GM19193 (cell line): Measurements from ENCODE around the gene DFFB.

Source experiments
- POLR2A ChIP-seq: IDR thresholded peaks from 4 replicates; pipeline ENCODE4 v1.6.1; 2011; ENCODE audit not compliant: insufficient read depth, insufficient read length; ENCODE audit errors: extremely low read depth

Gene DFFB

DNA sequence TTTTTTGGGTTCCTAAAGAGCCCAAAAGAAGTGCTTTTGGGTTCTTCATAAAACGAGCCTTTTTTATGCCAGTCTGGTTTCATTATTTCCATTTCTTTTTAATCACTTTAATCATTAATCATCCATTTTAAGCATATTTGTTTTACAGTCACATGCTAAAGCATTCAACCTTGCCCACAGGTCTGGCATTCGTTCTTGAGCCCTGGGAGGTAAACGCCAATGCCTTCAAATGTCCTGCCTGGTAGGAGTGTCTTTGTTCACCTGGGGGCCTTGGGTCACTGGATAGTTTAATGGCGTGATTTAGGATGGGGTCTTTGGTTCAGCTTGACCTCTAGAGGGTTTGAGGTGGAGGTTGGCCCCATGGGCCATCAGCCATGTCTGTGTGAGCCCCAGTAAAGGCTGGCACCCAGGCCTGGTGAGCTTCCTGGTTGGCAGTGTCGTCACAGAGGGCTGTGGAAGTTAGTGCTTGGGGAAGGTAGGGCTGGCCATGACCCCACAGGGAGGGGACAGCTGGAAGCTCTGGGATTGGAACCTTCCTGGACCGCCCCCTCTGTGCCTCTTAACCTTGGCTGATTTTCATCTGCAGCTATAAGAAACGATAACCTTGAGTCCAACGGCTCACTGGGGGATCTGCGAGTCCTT is 22.6 kb downstream of the DFFB start:
- no peak for TF ChIP-seq POLR2A

GRCh38 chr1:3880429-3881192 is 23.3 kb downstream of the DFFB start:
- TF ChIP-seq POLR2A = no peak

GRCh38 chr1:3881193-3881480 is 23.9 kb downstream of the DFFB start:
- TF ChIP-seq POLR2A = no peak

DNA sequence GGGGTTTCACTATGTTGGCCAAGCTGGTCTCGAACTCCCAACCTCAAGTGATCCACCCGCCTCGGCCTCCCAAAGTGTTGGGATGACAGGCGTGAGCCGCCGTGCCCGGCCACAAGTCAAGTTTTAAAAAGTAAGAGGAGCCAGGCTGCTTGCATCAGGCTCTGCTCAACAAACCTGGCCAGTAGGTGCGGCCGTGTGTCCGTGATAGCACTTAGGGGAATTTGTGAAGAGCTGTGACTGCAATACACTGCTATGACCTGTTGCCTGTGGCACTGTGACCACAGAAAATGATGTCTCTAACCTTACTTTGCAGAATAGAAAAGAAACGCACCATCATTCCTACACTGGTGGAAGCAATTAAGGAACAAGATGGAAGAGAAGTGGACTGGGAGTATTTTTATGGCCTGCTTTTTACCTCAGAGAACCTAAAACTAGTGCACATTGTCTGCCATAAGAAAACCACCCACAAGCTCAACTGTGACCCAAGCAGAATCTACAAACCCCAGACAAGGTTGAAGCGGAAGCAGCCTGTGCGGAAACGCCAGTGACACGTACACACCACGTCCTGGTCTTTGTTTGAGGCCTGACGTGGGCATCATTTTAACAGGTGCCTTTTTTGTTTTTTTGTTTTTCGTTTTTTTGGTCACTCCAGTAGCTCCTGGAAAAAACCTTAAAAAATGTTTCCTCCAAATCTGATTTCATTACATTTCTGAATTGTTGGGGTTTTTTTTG is 26.1 kb downstream of the DFFB start:
- no peak for TF ChIP-seq POLR2A

DNA sequence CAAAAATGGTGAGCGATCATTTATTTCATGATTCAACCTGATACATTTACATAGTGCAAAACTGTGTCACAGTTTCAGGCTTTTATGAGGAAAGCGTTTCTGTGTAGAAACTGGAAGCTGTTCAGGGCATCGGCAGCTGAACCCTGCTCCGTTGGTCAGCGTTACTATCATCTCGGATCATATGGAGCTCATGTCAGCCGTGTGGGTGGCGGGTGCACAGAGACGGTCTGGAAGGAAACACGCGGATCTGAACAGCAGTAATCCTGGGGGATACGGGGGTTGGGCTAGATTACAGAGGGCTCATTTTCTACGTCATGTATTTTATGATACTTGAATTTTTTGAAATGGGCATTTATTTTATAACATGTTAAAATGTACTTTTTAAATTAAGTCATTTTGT is 27.7 kb downstream of the DFFB start:
- no peak for TF ChIP-seq POLR2A

DNA sequence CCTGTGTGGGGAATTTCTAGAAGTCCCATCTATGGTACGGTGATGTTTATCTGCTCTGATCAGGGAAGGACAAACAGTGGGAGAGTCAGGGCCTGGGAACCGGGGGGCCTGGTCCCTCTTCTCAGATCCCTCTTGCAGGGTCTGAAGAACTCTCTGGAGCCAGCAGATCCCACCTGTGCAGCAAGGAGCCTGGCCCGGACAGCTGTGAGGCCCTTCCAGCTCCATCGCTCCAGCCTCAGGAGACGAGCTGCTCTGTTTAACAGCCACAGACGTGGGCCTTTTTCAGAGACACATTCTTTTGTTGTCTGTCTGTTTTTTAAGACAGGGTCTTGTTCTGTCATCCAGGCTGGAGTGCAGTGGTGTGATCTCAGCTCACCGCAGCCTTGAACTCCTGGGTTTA is 28.3 kb downstream of the DFFB start:
- no peak for TF ChIP-seq POLR2A

DNA sequence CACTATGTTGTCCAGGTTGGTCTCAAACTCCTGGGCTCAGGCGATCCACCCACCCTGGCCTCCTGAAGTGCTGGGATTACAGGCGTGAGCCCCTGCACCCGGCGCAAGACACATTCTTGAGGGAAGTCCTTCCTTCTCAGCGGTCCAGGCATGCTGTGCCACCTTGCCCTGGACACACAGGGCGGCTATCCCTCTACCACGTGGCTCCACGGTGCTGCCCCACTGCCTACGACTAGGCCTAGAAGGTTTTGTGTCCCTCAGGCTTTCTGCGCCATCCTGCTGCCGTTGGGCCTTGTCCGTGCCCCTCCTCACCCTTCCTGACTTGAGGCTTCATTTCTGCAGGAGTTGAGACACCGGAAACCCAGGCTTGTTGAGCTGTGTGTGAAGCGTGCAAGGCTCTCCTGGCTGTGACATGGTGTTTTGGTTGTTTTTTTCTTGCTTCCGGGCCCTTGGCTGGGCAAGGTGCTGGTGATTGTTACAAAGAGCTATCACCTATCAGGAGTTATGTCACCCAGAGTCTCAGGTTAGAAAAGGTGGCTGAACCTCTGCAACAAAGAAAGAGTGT is 28.9 kb downstream of the DFFB start:
- no peak for TF ChIP-seq POLR2A

- no peak for TF ChIP-seq POLR2A
Measured at GRCh38 chr1:3886691-3887090, 29.4 kb downstream of the DFFB start.

DNA sequence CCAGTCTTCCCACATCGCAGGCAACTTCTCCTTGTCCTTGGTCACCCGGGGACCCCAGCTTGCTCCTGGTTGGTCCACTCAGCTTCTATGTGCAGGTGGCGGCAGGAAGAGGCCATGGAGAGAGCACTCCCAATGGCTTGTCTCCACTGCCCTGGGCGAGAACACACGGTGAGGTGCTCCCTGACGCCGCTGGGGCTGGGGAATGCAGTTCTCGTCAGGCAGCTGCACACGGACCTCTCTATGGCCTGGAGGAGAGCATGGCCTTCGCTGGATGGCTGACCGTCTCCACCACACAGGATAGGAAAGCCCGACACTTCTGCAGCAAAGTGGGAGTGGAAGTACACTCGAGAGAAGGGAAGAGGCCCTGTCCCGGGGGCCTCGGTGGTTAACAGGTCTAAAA is 31.0 kb downstream of the DFFB start:
- no peak for TF ChIP-seq POLR2A

DNA sequence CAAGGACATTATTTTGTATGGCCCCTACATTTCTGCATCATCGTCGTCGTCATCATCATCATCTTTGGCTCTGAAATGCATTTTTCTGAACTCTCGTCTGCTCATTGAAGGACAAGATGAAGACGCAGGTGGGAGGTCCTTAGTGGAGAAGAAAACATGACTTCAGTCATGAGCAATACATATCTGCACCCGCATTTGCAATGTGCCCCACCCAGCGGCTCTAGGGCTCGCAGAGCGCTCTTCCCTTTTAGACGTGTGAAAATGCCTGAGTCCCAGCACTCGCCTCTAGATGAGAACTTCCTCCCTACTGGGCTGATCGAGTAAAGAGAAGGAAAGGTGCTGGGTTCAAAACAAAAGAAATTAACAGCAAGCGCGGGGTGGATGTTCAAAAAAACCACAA is 32.7 kb downstream of the DFFB start:
- TF ChIP-seq POLR2A = no peak

DNA sequence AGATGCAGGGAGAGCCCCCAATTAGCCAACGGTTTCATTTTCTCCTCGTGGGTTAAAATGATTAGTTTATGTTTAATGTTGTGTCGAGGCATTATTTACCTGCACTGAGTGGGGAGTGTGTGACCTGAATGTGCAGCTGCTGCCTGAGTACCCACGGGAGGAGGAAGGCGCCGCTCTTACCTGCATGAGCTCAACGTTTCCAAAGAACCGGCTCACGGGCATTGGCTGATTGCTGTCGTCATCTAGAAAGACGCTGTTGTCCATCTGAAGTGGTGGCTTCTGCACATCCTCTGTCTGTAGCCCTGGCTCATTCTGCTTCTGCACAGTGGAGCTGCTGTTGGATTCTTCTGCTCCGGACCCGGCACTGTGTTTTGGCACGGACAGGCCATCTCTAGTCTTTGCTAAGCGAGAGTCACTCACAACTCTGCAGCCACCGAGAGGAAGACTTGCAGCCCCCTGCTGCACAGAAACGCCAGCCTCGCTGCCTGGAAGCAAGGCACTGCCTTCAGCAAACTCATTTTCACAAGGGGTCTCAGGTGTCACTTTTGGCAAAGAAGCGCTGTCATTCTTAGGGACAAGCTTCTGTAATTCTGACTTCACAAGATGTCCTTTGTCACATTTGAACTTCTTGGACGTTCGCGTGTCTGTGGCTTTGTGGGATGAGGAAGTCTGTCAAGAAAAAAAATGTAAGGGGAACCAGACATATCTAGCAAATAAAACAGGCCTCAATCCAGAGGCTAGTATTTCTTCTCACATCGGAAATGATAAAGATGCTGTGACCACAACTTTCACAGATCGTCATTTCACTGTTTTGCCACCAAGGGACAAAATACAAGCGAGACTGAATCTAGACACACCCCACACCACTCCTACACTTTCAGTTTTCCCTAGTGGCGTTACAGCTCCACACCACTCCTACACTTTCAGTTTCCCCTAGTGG is 33.4 kb downstream of the DFFB start:
- no peak for TF ChIP-seq POLR2A

- no peak for TF ChIP-seq POLR2A
Measured at GRCh38 chr1:3891329-3891865, 34.1 kb downstream of the DFFB start.

- no peak for TF ChIP-seq POLR2A
Measured at GRCh38 chr1:3892748-3893147, 35.5 kb downstream of the DFFB start.

- no peak for TF ChIP-seq POLR2A
Measured at GRCh38 chr1:3893190-3893589, 35.9 kb downstream of the DFFB start.
